Endothelial cell of umbilical vein (primary cell): ENCODE data around the gene CHST8. TPM values are rescaled to one million over a fixed set of nuclear protein-coding genes. Genes with fewer than 3 reads are reported as not detected.

Source experiments
- BruUV-seq: library from RNA; stranded (reverse); fragments of 400-500 nt; replicated peaks from 2 replicates; lab custom pipeline; 2021; lab: Mats Ljungman, UMichigan
- CTCF ChIA-PET: fragments of 300-600, 350-600 bp; sonication (Branson Sonifier 250); formaldehyde crosslinking; loops from one replicate; lab custom pipeline; 2021; ENCODE audit warnings: antibody characterized with exemption, inconsistent platforms; lab: Charles Lee
- POLR2A ChIA-PET: fragments of 300-600, 350-600 bp; sonication (Branson Sonifier 250); formaldehyde crosslinking; loops from one replicate; lab custom pipeline; 2021; ENCODE audit warnings: antibody characterized with exemption, inconsistent platforms; lab: Charles Lee
- DNase-seq: peaks from one replicate; pipeline ENCODE4 v3.0.0-alpha.2; 2011; ENCODE audit warnings: low read depth, low spot score
- FAIRE-seq: peaks from 2 replicates; lab custom pipeline; 2011; peaks lifted over from hg19 to GRCh38; lab: Jason Lieb, UNC
- H2AFZ ChIP-seq: 2 replicates; pipeline ENCODE4 v1.6.0; 2012; ENCODE audit warnings: low read depth, low read length, control low read depth, inconsistent platforms
- H3K27ac ChIP-seq: 2 replicates; pipeline ENCODE4 v1.5.1; 2011; ENCODE audit warnings: low read depth, mild to moderate bottlenecking, control low read depth, low read length, moderate library complexity; ENCODE audit not compliant: insufficient read depth
- H3K27me3 ChIP-seq, 2 experiments: 2 replicates each; pipeline versions ENCODE4 v1.6.0 to v1.6.1; 2011; ENCODE audit warnings: low read length in 2 of 2, mixed read lengths in 1 of 2; ENCODE audit not compliant: control insufficient read depth in 2 of 2, insufficient read depth in 2 of 2
- H3K36me3 ChIP-seq, 2 experiments: 2 replicates in 1 of 2; 3 replicates in 1 of 2; pipeline ENCODE4 v1.5.1; 2011; ENCODE audit warnings: low read length in 2 of 2, mild to moderate bottlenecking in 1 of 2, moderate library complexity in 1 of 2; ENCODE audit not compliant: control insufficient read depth in 2 of 2, insufficient read depth in 2 of 2; ENCODE audit errors: extremely low read depth in 1 of 2
- H3K4me1 ChIP-seq: 3 replicates; pipeline ENCODE4 v1.5.1; 2011; ENCODE audit warnings: mild to moderate bottlenecking, low read length; ENCODE audit not compliant: control insufficient read depth, insufficient read depth; ENCODE audit errors: extremely low read depth
- H3K4me2 ChIP-seq: 2 replicates; pipeline ENCODE4 v1.6.1; 2011; ENCODE audit warnings: low read length, control low read depth, mixed read lengths; ENCODE audit not compliant: insufficient read depth
- H3K4me3 ChIP-seq, 3 experiments: fragments of 200-600 bp in 1 of 3; sonication (generic), shearing (Covaris generic) in 1 of 3; replicated peaks in 1 of 3; 2 replicates each; pipeline ENCODE4 v1.5.1; 2011 to 2016; ENCODE audit warnings: control low read depth in 3 of 3, low read length in 3 of 3, mild to moderate bottlenecking in 2 of 3, inconsistent platforms in 1 of 3, low read depth in 1 of 3, moderate library complexity in 1 of 3; ENCODE audit not compliant: insufficient read depth in 1 of 3
- H3K79me2 ChIP-seq: 2 replicates; pipeline ENCODE4 v1.6.0; 2012; ENCODE audit warnings: low read length, inconsistent platforms; ENCODE audit not compliant: control insufficient read depth, insufficient read depth
- H3K9ac ChIP-seq: replicated peaks from 2 replicates; pipeline ENCODE3; 2011; ENCODE audit warnings: low read length, control low read depth; ENCODE audit not compliant: insufficient read depth; ENCODE audit errors: extremely low read depth
- H3K9me1 ChIP-seq: replicated peaks from 3 replicates; pipeline ENCODE4 v1.6.0; 2011; ENCODE audit warnings: mild to moderate bottlenecking, low read length; ENCODE audit not compliant: control insufficient read depth, insufficient read depth; ENCODE audit errors: extremely low read depth
- H3K9me3 ChIP-seq: replicated peaks from 2 replicates; pipeline ENCODE4 v1.5.1; 2012; ENCODE audit warnings: low read length, inconsistent platforms; ENCODE audit not compliant: control insufficient read depth, insufficient read depth
- H4K20me1 ChIP-seq: replicated peaks from 2 replicates; pipeline ENCODE3; 2011; ENCODE audit warnings: mild to moderate bottlenecking, low read length; ENCODE audit not compliant: control insufficient read depth, insufficient read depth; ENCODE audit errors: extremely low read depth
- EZH2 ChIP-seq: IDR thresholded peaks from 2 replicates; pipeline ENCODE4 v1.6.1; 2012; ENCODE audit warnings: borderline replicate concordance, low read depth, mild to moderate bottlenecking, moderate library complexity, low read length, inconsistent platforms; ENCODE audit not compliant: severe bottlenecking
- FOS ChIP-seq: IDR thresholded peaks from 2 replicates; pipeline ENCODE4 v1.6.1; 2011; ENCODE audit warnings: mild to moderate bottlenecking, low read length, moderate library complexity, borderline replicate concordance; ENCODE audit not compliant: insufficient read depth
- GATA2 ChIP-seq: IDR thresholded peaks from 2 replicates; pipeline ENCODE4 v1.7.0; 2011; ENCODE audit warnings: low read depth, mild to moderate bottlenecking, moderate library complexity, mixed read lengths, low read length; ENCODE audit not compliant: insufficient read length, insufficient read depth
- JUN ChIP-seq: IDR thresholded peaks from 2 replicates; pipeline ENCODE4 v1.6.1; 2011; ENCODE audit warnings: borderline replicate concordance, low read depth; ENCODE audit not compliant: insufficient read length, insufficient read depth
- MYC ChIP-seq: IDR thresholded peaks from one replicate; pipeline ENCODE4 v1.6.1; 2011; ENCODE audit warnings: mild to moderate bottlenecking, low read depth, low read length
- POLR2A ChIP-seq: IDR thresholded peaks from 2 replicates; pipeline ENCODE4 v1.6.1; 2012; ENCODE audit warnings: low read depth, mild to moderate bottlenecking, control low read depth, low read length
- POLR2AphosphoS5 ChIP-seq: IDR thresholded peaks from 2 replicates; pipeline ENCODE4 v1.6.1; 2012; ENCODE audit warnings: low read depth, mild to moderate bottlenecking, control low read depth, low read length, moderate library complexity; ENCODE audit not compliant: insufficient read depth
- dilution Hi-C: fragments of 300-500 bp; cut with MboI; formaldehyde crosslinking; loops from one replicate; pipeline ENCODE4 v1.15.0; 2019; ENCODE audit warnings: low sequenced_read_pairs; ENCODE audit not compliant: extremely low pct_ligation_motif_present
- intact Hi-C: fragments of 100-400 bp; cut with micrococcal nuclease; formaldehyde crosslinking; loops from one replicate; pipeline ENCODE4 v1.10.0; 2022
- polyA plus RNA-seq, 4 experiments: library from polyadenylated mRNA; depleted of rRNA in 3 of 4; stranded (reverse) in 3 of 4; unstranded in 1 of 4; fragments of >200 nt; gene quantifications; 2 replicates each; pipeline versions ENCODE4 v1.2.1 to v1.2.3, GENCODE V29; 2011 to 2012; ENCODE audit warnings: missing spikeins in 1 of 4
- total RNA-seq: library from RNA; stranded (reverse); gene quantifications from 2 replicates; pipeline ENCODE4 v1.2.3, GENCODE V29; 2021
- TF ChIP-seq, protein P1 (sequence below): IDR thresholded peaks from 2 replicates; pipeline ENCODE4 v1.6.1; 2011; ENCODE audit not compliant: insufficient read depth, insufficient read length
- TF ChIP-seq, protein P2 (sequence below), 2 donors: IDR thresholded peaks; 1 replicate in 1 of 2; 2 replicates in 1 of 2; pipeline ENCODE4 v1.5.1; 2011; ENCODE audit warnings: low read length in 2 of 2, mild to moderate bottlenecking in 2 of 2, moderate library complexity in 2 of 2, control low read depth in 1 of 2, inconsistent platforms in 1 of 2, low read depth in 1 of 2; ENCODE audit not compliant: insufficient read depth in 1 of 2; ENCODE audit errors: extremely low read depth in 1 of 2

The CHST8 gene
- total and polyA plus RNA-seq, 2 donors (not counting 3 experiments of a cell fraction or from before 2014, with no cell fraction given), result not detected

DNA sequence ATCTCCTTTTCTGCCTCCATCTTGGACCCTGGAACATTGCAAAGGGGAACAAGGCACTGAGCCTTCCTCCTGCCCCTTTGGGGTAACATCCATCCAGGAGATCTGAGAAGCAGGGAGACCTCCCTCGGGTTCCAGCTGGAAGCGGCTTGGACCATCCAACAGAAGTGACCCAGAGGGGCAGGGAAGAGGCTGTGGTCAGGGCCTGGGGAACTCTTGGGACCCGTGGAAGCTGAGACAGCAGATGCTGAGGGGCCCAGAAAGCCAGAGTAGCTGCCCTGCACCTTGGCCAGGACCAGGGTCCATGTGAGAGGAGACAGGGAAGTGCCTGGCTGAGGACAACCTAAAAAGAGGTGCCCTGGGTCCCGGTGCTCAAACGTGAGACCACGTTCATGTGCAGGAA is 153.0 kb downstream of the CHST8 start:
- ChIA-PET POLR2A (no interaction called here), CTCF (interaction anchor here (1.7 to 8.7 kb wide), 3 partner anchors 322 to 359 kb away, joined by 9 to 200 read pairs (median 15); no protein-coding TSS in a partner anchor)
- H3K4me3 ChIP-seq, result no peak overlapping the region

More for the DNA sequence above, 153.0 kb downstream of the CHST8 start:
- intact Hi-C loops (no loop called here), dilution Hi-C loops (no loop called here)
- Histone ChIP-seq H3K4me2 (no peak overlapping the region), H3K9me3 (no peaks in the 10 kb centered on the region), H3K27me3 (peaks cover 0 to 4% of the 10 kb centered on the region in 2 experiments), H4K20me1 (no peaks in the 10 kb centered on the region), H3K9ac (no peak overlapping the region), H3K27ac (no peak overlapping the region), H2AFZ (no peak overlapping the region), H3K4me1 (no peaks in the 10 kb centered on the region), H3K36me3 (no peaks in the 10 kb centered on the region), H3K79me2 (no peaks in the 10 kb centered on the region), H3K9me1 (no peaks in the 10 kb centered on the region)
- no peak for FAIRE-seq
- BruUV-seq, result no TSS peak
- DNase-seq, result no peak
- TF ChIP-seq, protein P1, sequence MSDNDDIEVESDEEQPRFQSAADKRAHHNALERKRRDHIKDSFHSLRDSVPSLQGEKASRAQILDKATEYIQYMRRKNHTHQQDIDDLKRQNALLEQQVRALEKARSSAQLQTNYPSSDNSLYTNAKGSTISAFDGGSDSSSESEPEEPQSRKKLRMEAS, result no peak
- TF ChIP-seq FOS, result no peak
- no peak for TF ChIP-seq JUN
- no peak for TF ChIP-seq EZH2
- no peak for TF ChIP-seq MYC
- TF ChIP-seq, protein P2, sequence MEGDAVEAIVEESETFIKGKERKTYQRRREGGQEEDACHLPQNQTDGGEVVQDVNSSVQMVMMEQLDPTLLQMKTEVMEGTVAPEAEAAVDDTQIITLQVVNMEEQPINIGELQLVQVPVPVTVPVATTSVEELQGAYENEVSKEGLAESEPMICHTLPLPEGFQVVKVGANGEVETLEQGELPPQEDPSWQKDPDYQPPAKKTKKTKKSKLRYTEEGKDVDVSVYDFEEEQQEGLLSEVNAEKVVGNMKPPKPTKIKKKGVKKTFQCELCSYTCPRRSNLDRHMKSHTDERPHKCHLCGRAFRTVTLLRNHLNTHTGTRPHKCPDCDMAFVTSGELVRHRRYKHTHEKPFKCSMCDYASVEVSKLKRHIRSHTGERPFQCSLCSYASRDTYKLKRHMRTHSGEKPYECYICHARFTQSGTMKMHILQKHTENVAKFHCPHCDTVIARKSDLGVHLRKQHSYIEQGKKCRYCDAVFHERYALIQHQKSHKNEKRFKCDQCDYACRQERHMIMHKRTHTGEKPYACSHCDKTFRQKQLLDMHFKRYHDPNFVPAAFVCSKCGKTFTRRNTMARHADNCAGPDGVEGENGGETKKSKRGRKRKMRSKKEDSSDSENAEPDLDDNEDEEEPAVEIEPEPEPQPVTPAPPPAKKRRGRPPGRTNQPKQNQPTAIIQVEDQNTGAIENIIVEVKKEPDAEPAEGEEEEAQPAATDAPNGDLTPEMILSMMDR (IDR thresholded peaks at IDR 0.05; ENCODE audit: extremely low read depth in 1 of 2, insufficient read depth in 1 of 2, low read depth in 1 of 2, low read length in 2 of 2), result no peak
- TF ChIP-seq POLR2AphosphoS5, result no peak
- no peak for TF ChIP-seq GATA2
- TF ChIP-seq POLR2A, result no peak
